Right ventricle myocardium superior (tissue), 1 donor: ENCODE data around the gene LMBR1L. TPM values are rescaled to one million over a fixed set of nuclear protein-coding genes. Genes with fewer than 3 reads are reported as not detected.
"Not testable (repeated sequence)": the region's sequence is repeated elsewhere in the genome, so short reads cannot be mapped to it uniquely, and the experiment has no call there.

Experiments used
- ATAC-seq: fragments of 200-7000 bp; cut with Tn5 transposase; one replicate; pipeline ENCODE4 v1.9.1; 2020; ENCODE audit warnings: mild to moderate bottlenecking; ENCODE audit not compliant: poor library complexity
- DNase-seq: peaks from one replicate; pipeline ENCODE4 v3.0.0-alpha.2; 2020
- intact Hi-C: fragments of 100-400 bp; cut with DNase I; formaldehyde crosslinking; loops from one replicate; pipeline ENCODE4 v1.11.2; 2022
- total RNA-seq: library from RNA; stranded (reverse); fragmentation: NEBNext Ultra II Directional; extraction: Animal tissue kit (Norgen Biotek cat#: 25700); gene quantifications from one replicate; pipeline ENCODE4 v1.2.1, GENCODE V29; 2021
- donor health status: DM: no; HTN: yes; CAD: no; lungs with severe emphysema.

Gene LMBR1L
- total RNA-seq, 1 donor from 2014 or later: 30.0 TPM

DNA sequence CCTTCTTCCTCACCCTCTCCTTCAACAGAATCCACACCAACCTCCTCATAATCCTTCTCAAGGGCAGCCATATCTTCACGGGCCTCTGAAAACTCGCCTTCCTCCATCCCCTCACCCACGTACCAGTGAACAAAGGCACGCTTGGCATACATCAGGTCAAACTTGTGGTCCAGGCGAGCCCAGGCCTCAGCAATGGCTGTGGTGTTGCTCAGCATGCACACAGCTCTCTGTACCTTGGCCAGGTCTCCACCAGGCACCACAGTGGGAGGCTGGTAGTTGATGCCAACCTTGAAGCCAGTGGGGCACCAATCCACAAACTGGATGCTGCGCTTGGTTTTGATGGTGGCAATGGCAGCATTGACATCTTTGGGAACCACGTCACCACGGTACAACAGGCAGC lies 17.3 kb upstream of the LMBR1L start:
- ATAC-seq, DNase-seq, intact Hi-C loops: not testable (repeated sequence)

DNA sequence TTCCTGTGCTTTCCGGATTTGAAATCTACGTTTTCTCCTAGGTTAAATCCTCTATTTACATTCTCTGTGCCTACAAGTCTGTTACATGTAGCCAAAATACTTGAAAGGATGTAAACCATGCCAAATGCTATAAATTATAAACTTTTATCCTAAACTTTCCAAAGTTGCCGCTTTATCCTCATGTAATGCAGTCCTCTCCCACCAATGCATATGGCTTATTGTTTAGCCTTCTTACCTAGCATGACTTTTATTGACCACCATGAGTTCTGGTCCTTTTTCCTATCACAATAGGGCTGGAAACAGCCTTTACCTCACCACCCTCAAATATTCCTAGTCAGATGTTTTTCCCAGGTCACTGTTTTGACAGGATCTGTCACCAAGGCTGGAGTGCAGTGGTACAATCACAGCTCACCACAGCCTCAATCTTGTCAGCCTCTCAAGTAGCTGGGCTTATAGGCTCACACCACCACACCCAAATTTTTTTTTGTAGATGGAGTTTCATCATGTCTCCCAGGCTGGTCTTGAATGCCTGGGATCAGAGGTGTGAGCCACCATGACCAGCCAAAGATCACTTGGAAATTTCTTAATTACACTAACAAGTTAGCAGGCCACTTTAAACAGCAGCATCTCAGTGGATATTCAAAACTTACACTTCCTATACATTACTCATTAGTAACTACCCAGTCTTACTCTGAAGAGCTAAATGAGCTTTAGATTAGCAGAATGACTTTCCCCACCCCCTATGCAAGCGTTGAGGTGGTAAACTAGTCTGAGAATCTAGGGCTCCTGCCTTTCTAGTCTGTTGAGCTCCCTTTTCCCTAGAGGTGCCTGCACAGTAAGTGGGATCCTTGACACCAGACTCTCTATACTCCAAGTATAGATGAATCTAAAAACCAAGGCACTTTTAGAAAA lies 16.5 kb upstream of the LMBR1L start:
- intact Hi-C loops: no loop called here
- ATAC-seq (no peak), DNase-seq (no peak)

DNA sequence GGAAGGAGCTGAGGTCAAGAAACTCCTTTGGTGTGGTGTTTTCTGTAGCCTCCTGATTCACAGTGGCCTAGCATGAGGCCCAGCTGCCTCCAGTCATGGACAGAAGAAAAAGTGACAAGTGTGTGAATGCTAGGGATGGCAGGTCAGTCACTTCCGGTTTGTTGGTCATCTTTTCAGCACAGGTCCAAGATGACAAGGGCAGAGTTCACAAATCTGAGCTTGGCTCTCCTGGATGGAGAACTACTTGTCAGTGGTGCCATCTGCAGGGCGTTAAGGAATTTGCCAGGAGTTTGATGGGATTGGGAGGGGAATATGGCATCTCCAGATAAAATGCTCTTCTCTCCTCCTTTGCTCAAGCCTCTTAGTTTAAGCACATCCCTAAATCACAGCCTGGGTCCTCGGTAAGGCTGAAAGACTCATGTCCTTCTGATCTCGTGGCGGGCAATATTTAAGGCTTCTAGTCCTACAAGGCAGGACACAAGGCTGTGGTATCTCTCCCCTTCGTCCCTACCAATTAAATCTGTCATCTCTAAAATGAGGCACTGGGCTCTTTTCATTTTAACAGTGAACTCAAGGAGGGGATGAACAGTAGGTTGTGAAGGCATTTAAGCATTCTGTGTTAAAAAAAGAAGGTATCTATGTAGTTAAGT lies 10.5 kb upstream of the LMBR1L start:
- DNase-seq: no peak
- intact Hi-C loops: loop anchor here (5.0 kb wide), 1 partner anchor 34 kb away; no protein-coding TSS in a partner anchor
- peak; percentile 89 for ATAC-seq

DNA sequence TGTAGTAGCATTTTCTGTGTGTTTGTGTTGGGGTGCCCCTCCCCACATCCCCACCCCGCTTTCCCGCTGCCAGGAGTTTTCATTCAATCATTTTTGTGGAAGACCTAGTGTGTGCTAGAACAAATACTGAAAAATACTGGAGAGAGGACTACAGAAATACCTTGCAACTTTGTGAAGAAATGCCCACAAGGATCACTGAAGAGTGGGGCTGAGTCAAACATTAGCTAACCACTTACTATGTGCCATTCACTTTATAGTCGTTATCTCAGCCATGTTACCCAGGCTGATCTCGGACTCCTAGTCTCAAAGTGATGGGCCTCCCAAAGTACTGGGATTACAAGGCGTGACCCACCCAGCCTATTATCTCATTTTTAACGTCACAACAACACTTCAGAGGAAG lies 559 bp upstream of the LMBR1L start:
- DNase-seq (no peak), ATAC-seq (no peak)
- intact Hi-C loops: loop anchor here (5.0 kb wide), 1 partner anchor 44 kb away; the partner anchor contains the start of gene RHEBL1

DNA sequence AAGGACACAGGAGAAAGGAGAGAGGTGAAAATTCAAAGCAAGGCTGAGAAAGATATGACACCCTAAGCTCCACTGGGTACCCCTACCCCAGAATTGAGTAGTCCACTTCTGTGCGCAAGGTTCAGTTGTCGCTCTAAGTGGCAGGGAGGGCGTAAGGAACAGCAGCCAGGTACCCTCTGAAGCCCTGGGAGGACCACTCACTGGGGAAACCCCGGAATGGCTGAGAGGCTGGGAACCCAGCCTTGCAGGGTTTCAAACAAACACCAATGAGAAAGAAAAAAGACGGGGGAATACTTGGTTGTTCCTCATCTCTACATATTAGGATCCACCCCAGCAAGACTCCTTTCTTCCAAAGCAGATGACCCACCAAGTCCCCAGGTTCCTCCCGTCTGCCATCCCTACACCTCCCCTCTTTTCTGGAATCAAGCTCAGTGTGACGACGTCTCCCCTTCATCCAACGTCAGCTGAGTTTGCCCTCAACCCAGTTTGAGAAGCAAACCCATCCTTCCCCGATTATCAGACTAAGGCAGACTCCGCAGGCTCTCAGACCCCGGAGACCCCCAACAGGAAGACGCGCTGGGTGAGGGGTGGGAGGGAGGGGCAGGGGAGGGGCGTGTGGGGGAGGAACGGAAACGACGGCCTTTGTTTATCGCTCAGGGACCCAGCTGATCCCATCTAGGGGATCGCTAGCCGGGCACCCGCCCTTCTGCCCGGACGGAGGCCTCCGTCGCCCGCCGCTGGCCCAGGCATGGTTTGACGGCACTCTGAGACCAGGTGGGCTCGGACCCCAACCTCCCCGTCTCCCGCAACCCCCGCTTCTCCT lies 795 bp downstream of the LMBR1L start:
- intact Hi-C loops: loop anchor here (5.0 kb wide), 1 partner anchor 43 kb away; the partner anchor contains the start of gene RHEBL1
- DNase-seq (peak; percentile 50), ATAC-seq (peak; percentile 35)

DNA sequence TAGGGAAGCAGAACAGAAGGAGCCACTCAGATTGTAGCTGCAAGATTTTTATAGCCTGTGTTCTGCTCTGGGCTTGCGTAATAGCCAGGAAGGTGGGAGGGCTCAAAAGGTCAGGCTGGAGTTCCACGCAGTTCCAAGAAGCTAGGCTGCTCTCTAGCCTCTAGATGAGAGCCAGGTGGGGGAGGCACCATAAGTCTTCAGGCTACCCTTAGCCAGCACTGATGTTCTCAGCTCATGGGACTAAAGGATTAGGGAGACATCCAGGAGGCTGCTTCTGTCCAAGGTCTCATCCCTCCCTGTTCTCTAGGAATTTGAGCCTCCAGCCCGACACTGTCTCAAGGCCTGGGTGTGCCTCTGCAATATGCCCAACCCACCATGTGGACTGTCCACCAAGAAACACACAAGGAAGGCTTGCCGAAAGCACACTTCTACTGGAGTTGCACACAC lies 1.7 kb downstream of the LMBR1L start:
- intact Hi-C loops: no loop called here
- DNase-seq: peak; percentile 59
- ATAC-seq: peak; percentile 66

DNA sequence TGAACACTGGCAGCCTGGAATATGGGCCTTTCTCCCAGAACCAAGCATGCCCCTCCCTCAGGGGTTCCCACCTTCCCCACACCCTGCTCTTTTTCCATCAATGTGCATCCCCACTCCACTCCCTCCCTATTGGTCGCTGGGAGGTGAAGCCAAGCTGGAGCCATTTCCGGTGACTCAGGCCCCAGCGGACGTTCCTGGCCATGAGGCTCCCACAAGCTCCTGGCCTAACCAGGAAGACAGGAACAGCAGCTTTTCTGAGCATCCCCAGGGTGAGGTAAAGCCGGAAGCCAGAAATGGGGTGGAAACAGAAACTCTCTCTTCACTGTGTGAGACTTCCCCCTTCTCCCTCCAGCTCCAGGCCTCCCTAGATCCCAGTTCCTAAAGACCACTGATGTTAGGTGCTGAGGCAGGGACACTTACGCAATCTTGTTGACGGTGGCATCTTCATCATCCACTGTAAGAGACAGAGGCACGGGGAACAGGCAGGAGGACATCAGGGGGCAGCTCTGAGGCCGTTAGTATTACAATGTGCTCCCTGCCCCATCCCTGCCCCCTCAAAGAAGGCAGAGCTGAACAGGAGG lies 5.1 kb downstream of the LMBR1L start:
- intact Hi-C loops: no loop called here
- ATAC-seq (no peak), DNase-seq (peak; percentile 59)

DNA sequence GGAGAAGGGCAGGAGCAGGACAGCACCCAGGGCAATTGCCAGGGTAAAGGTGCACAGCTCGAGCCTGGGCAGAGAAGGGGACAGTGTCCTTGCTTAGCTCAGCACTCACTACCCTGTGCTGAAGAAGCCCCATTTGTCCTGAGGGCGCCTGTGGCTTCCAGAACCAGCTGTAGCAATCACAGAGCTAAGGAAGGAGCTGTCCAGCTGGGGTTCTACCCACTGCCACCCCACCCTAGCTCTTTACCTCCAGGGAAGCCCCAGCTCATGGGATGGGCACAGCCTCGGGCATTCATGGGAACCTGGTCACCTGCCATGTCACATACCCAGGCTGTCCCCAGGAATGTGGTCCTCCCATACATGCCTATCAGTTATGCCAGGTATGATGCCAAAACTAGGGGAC lies 5.8 kb downstream of the LMBR1L start:
- DNase-seq: no peak
- ATAC-seq: no peak
- intact Hi-C loops: no loop called here

DNA sequence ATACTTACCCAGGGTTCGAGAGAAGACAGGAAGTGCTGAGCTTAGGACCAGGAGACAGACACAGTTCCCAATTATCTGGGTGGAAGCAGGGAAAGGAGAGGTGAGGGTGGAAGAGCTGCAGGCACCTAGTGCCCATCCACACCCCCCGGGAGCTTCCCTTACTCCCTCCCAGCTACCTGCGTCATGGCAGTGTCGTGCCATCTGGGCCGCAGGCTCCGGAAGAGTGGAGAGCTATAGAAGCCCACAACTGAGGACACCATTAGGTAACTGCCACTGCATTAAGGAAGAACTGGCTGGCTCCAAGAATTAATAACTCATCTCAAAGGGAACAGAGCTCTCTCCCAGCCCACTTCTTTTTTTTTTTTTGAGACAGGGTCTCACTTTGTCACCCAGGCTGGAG lies 10.3 kb downstream of the LMBR1L start:
- ATAC-seq (no peak), DNase-seq (no peak)
- intact Hi-C loops: no loop called here

DNA sequence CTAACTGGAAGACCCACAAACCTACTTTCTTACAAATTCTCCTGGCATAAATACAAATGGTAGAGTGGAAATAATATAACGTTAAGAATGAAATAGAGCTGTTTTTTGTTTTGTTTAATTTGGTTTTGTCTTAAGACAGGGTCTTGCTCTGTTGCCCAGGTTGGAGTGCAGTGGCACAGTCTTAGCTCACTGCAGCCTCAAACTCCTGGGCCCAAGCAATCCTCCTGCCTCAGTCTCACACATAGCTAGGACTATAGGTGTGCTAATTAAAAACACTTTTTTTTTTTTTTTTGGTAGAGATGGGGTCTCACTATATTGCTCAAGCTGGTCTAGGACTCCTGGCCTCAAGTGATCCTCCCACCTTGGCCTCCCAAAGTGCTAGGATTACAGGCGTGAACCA lies 11.9 kb downstream of the LMBR1L start:
- DNase-seq: no peak
- intact Hi-C loops: no loop called here
- ATAC-seq: no peak

DNA sequence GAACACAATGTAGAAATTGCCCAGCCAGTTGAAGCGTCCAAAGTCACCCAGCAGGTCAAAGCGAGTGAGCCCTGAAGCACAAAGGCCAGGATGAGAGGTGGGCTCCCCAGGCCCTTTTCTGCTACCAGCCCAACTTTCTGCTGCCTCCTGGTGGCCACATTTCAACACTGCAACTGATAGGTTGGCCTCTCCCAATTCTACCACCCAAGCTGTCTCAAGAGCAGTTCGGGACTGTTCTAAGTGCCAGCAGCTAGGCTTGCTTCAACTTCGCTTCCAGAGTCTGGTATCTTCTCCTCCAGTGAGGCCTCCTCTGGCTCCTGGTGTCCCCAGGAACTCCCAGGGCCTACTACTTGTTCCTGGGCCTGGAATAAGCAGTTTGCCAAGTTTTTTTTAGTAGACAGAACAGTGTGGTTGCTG lies 12.6 kb downstream of the LMBR1L start:
- ATAC-seq (peak; percentile 49), DNase-seq (no peak)
- intact Hi-C loops: no loop called here

DNA sequence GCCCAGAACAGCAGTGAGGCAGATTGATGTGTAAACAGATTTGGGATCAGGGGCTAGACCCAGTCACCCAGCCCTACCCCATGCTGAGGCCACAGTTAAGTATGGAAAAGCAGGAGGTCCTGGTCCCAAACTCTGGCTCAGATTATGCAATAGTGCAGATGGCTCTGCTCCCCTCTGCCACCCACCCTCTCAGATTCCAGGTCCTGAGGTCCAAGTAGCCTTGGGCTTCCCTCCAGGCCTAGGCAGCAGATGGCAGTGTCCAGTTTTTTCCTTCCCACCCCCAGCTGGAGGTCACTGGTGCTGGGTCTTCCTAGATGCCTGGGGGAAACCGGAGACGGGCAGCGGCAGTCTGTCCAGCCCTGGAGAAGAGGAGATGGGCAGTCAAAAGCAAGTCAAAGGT lies 13.3 kb downstream of the LMBR1L start:
- DNase-seq: no peak
- intact Hi-C loops: no loop called here
- ATAC-seq: no peak

DNA sequence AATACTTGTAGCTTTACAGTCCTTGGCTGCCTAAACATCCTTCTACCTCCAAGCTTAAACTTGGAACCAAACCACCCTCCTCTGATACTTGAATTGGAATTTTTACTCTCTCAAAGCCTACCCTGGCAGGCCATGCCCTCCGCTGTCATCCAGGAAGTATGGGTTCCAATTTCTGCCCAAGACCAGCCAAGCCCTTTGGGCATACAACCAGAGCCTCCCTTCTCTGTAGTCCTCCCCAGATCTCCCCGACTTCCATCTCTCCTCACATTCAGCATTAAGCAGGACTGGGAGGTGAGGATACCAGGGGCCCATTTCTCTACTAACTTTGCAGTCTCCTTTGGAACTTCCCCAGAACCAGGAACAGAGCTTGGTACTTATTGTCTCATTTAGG lies 15.7 kb downstream of the LMBR1L start:
- intact Hi-C loops: no loop called here
- DNase-seq (no peak), ATAC-seq (no peak)

DNA sequence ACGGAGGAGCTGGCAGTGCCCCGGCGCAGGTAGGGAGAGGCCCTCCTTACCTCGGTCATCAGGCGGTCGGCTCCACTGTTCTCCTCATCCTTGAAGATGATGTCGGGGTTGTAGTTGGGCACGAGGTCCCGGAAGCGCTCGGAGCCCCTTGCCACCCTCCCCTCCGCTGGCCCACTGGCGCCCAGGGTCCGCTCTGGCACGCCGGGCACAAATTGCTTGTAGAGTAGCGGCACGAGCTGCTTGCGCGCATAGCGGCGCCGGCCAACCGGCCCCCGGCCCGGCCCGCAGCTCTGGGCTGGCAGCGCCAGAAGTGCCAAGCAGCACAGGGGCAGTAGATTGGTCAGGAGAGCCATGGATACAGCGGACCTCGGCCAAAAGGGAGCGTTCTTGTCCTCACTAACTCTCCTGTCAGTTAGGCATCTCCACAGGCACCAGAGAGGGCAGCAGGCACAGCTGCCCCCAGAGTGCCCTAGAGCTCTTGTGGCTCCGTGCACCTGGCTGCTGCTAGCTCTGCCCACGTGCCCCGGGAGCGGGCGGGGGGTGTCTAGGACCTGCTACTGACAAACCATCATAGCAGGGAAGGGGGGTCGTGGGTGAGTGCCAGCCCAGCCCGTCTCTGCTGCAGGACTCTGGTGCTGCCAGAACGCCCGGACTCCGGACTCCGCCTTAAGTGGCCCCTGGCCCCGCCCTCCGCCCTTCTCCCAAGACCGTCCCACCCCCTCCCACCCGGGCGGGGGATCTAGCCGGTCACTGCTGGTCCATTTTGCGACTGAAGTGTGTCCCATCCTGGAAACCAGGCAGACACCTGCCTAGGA lies 16.3 kb downstream of the LMBR1L start, which contains the start of gene DHH:
DHH (minus strand) TSS at position 642 of the 815 bp plus-strand sequence; CDS start at position 353, 289 bp downstream.
- peak; percentile 31 for ATAC-seq
- DNase-seq: peak; percentile 63
- intact Hi-C loops: no loop called here

DNA sequence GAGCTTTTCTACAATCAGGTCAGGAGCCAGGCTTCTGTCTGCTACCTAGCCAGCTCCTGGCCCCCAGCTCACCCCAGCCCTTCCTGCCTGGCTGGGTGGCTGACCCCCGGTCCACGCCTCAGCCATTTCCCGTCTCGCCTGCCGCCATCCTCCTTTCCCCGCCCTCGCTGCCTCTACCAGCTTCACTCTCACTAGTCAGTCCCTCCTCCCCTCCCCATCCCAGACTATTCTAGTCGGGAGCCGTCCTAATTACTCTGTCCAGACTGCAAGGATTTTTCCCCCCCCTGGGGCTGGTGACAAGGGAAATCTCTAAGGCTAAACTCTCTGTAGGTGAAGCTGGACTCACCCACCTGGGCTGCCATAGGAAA lies 16.9 kb downstream of the LMBR1L start:
- intact Hi-C loops: no loop called here
- no peak for ATAC-seq
- no peak for DNase-seq

DNA sequence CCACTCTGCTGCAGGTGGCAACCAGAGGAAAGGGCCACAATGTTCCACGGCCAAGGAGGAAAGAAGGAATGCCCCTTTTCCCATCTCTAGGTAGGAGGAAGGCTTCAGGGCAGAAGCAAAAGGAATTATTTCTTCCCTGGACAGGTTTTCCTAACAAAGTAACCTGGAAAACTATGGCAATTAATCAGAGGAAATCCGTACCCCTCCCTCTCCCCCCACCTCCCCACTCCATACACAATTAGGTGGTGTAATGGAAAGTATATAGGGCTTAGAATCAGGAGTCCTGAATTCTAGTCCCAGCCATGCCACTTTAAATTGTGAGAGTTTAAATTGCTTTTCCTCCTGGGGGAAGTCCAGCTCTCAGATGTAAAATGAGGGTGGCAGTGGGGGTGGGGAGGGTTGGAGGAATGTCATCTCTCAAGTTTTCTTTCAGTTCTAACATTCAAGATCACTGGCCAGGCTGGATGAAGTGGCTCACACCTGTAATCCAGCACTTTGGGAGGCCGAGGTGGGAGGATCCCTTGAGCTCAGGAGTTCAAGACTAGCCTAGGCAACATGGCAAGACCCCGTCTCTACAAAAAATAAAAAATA lies 17.7 kb downstream of the LMBR1L start:
- intact Hi-C loops: no loop called here
- ATAC-seq (no peak), DNase-seq (no peak)

DNA sequence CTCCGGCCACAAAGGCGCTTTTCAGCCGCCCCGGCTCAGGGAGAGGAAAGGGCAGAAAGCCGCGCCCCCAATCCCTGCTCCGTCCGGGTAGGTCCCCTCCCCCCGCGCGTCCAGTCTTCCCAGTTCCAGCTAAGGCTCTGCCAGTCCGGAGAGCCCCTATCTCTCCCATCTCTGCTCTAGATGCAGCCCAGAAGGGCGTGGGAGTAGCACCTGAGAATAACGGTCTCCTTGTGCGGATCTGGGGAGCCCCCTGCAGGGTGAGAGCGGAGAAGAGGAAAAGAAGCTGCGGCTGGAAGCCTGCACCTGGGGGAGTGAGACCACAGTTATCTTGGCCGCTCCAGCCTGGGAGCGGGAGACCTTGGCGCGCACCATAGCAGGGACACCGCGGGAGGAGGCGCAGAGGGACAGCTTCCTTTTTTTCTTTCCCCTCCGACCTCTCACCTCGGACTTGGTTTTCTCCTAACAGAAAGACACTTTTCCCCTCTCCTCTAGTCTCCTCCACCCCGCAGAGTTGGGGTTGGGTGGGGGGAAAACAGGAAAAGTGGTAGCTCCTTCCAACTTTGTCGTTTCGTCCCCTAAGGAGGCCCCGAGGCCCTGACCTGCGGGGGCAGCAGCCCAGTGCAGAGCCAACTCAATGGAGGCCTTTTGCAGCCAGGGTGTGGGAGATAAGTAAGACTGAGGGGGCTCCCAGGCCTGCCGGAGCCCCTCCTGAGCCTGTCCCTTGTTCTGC lies 18.4 kb downstream of the LMBR1L start:
- ATAC-seq (no peak), DNase-seq (no peak)
- intact Hi-C loops: no loop called here
